ENCODE measurements around the gene CNFN. TPM values are rescaled to one million over a fixed set of nuclear protein-coding genes. Genes with fewer than 3 reads are reported as not detected.

Gene CNFN
- polyA plus RNA-seq, 2 of the 4 experiments (the other 2 are of a cell fraction) = 5.1 to 33.2 TPM

DNA sequence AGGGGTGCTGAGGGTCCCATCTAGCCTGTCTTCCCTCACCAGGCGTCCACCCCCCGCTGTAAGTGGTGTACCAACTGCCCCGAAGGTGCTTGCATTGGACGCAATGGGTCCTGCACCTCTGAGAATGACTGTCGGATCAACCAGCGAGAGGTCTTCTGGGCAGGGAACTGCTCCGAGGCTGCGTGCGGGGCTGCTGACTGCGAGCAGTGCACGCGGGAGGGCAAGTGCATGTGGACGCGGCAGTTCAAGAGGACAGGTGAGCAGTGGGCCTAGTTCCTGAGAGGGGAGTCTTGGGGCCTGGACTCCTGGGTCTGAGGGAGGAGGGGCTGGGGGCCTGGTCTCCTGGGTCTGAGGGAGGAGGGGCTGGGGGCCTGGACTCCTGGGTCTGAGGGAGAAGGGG is 27.8 kb downstream of the CNFN start:
- FAIRE-seq (no peak), ATAC-seq (no peak), DNase-seq (ENCODE audit: low read depth in 1 of 2, low spot score in 1 of 2) (no peak)
- H3K4me2 ChIP-seq = no peak overlapping the region
- H3K27ac ChIP-seq = no peak overlapping the region
- H3K4me1 ChIP-seq = no peaks in the 10 kb centered on the region
- POLR2A ChIA-PET = no interaction called here
- CTCF ChIA-PET = interaction anchor here (1.0 to 2.5 kb wide), 2 partner anchors 22 to 35 kb away, joined by 3 to 9 read pairs; no protein-coding TSS in a partner anchor
- no peak overlapping the region for H3K4me3 ChIP-seq
- TF ChIP-seq FOXS1 (CRISPR knock-in tag; IDR thresholded peaks at IDR 0.05) (no peak), RCOR1 (IDR thresholded peaks at IDR 0.05; ENCODE audit: low read depth, low read length) (no peak), RAD21 (conservative IDR thresholded peaks at IDR 0.05 in 1 of 2, IDR thresholded peaks at IDR 0.05 in 1 of 2) (no peak), HDAC2 (IDR thresholded peaks at IDR 0.05) (no peak)
- TF ChIP-seq, protein P1, sequence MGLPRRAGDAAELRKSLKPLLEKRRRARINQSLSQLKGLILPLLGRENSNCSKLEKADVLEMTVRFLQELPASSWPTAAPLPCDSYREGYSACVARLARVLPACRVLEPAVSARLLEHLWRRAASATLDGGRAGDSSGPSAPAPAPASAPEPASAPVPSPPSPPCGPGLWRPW (IDR thresholded peaks at IDR 0.05) = no peak
- WGBS (ENCODE audit: missing lambda C conversion rate) = 95% methylated on average over 14 of the region's 14 CpGs
- H3K9me3 ChIP-seq = peaks cover 13% of the 10 kb centered on the region

DNA sequence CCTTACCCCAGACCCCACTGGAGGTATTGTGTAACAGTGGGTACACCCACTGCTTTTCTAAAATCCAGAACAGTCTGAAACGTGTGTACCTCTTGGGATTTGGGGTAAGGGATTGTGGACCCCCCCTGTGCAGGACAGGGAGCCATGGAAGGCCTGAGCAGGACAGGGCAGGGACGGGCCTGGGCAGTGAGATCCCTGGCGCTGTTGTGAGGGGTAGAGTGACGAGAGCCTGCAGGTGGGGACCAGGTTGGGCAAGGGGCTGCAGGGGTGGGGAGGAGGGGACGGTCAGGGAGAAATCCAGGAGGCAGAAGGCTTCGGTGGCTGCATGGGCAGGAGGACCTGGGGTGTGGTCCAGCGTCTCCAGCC is 28.6 kb downstream of the CNFN start:
- Histone ChIP-seq H3K27ac (no peak overlapping the region), H3K4me3 (no peak overlapping the region), H3K4me2 (no peak overlapping the region), H3K4me1 (no peaks in the 10 kb centered on the region), H3K9me3 (peaks cover 13% of the 10 kb centered on the region)
- ATAC-seq (peak in 1 of 2 experiments; percentile 8; a peak in 1 of 6 replicates), FAIRE-seq (no peak), DNase-seq (ENCODE audit: low read depth in 1 of 2, low spot score in 1 of 2) (no peak)
- CTCF ChIA-PET = interaction anchor here (0.9 to 2.5 kb wide), 7 partner anchors 12 to 34 kb away, joined by 3 to 9 read pairs (median 5); no protein-coding TSS in a partner anchor
- WGBS (ENCODE audit: missing lambda C conversion rate) = 73% methylated on average over 7 of the region's 7 CpGs
- POLR2A ChIA-PET = no interaction called here
- no peak for TF ChIP-seq TFCP2L1 (CRISPR knock-in tag; IDR thresholded peaks at IDR 0.05)
- TF ChIP-seq FOSL2 (IDR thresholded peaks at IDR 0.05) = no peak
- no peak for TF ChIP-seq FOSL2 (CRISPR knock-in tag; IDR thresholded peaks at IDR 0.05)
- TF ChIP-seq CHD2 (IDR thresholded peaks at IDR 0.05; ENCODE audit: low read length, partially characterized antibody) = no peak
- no peak for TF ChIP-seq SMC3 (IDR thresholded peaks at IDR 0.05)
- TF ChIP-seq, protein P1 (IDR thresholded peaks at IDR 0.05) = no peak
- no peak for TF ChIP-seq HOXB13 (CRISPR knock-in tag; IDR thresholded peaks at IDR 0.05; ENCODE audit: low read depth)
- TF ChIP-seq, protein P2, sequence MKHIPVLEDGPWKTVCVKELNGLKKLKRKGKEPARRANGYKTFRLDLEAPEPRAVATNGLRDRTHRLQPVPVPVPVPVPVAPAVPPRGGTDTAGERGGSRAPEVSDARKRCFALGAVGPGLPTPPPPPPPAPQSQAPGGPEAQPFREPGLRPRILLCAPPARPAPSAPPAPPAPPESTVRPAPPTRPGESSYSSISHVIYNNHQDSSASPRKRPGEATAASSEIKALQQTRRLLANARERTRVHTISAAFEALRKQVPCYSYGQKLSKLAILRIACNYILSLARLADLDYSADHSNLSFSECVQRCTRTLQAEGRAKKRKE (CRISPR knock-in tag; IDR thresholded peaks at IDR 0.05; ENCODE audit: low read depth) = no peak
- TF ChIP-seq, protein P3, sequence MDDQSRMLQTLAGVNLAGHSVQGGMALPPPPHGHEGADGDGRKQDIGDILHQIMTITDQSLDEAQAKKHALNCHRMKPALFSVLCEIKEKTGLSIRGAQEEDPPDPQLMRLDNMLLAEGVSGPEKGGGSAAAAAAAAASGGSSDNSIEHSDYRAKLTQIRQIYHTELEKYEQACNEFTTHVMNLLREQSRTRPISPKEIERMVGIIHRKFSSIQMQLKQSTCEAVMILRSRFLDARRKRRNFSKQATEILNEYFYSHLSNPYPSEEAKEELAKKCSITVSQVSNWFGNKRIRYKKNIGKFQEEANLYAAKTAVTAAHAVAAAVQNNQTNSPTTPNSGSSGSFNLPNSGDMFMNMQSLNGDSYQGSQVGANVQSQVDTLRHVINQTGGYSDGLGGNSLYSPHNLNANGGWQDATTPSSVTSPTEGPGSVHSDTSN (IDR thresholded peaks at IDR 0.05) = no peak
- no peak for TF ChIP-seq RAD21 (conservative IDR thresholded peaks at IDR 0.05 in 1 of 2, IDR thresholded peaks at IDR 0.05 in 1 of 2)
- no peak for TF ChIP-seq ZSCAN20 (CRISPR knock-in tag; IDR thresholded peaks at IDR 0.05)
- no peak for TF ChIP-seq HOXB5 (CRISPR knock-in tag; IDR thresholded peaks at IDR 0.05)
- TF ChIP-seq RCOR1 (IDR thresholded peaks at IDR 0.05; ENCODE audit: low read depth, low read length) = no peak
- no peak for TF ChIP-seq EHF (CRISPR knock-in tag; IDR thresholded peaks at IDR 0.05)
- TF ChIP-seq NFE2L2 (conservative IDR thresholded peaks at IDR 0.05; ENCODE audit: low read length) = no peak
- no peak for TF ChIP-seq MAFK (IDR thresholded peaks at IDR 0.05; ENCODE audit: partially characterized antibody)
- no peak for TF ChIP-seq GATA3 (IDR thresholded peaks at IDR 0.05; ENCODE audit: borderline replicate concordance)
- no peak for TF ChIP-seq SREBF2 (IDR thresholded peaks at IDR 0.05)
- no peak for TF ChIP-seq ZFP36 (IDR thresholded peaks at IDR 0.05; ENCODE audit: borderline replicate concordance, partially characterized antibody)

DNA sequence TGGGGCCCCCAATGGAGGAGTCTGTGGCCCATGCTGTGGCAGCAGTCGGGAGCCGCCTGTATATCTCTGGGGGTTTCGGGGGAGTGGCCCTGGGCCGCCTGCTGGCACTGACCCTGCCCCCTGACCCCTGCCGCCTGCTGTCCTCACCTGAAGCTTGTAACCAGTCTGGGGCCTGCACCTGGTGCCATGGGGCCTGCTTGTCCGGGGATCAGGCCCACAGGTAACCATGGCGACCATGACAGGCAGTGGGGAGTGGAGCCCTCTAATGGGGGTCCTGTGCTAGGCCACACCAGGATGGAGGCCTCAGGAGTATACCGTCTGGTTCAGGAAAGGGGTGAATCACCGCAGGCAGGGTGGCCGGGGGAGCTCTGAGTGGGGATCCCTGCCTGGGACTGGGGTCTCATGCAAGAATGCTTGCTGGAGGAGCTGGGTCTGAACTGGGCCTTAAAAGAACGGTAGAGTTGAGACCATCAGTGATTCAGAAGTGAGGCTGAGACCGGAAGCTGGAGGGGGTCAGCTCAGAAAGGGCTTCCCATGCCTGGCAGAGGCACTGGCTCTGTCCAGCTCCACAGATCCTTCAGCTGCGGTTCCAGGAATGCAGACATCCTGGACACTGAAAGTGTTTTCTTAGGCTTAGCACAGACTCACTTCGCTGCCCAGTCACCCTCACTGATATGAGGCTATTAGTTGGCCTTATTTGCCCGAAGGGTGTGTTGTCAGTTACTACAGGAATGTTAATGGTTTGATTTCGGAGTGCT is 29.1 kb downstream of the CNFN start:
- ATAC-seq (peak; percentile 31 to 41; a peak in 4 of 6 replicates), FAIRE-seq (no peak)
- POLR2A ChIA-PET = interaction anchor here (0.7 kb wide), 1 partner anchor 137 kb away, joined by 4 read pairs; no protein-coding TSS in a partner anchor
- TF ChIP-seq POLR2AphosphoS2 (conservative IDR thresholded peaks at IDR 0.05; ENCODE audit: low read length) (no peak), RNF2 (IDR thresholded peaks at IDR 0.05; ENCODE audit: borderline replicate concordance, low read depth) (no peak), EP300 (IDR thresholded peaks at IDR 0.05) (no peak), KDM5A (IDR thresholded peaks at IDR 0.05) (no peak), CHD4 (IDR thresholded peaks at IDR 0.05; ENCODE audit: borderline replicate concordance) (no peak), NR3C1 (IDR thresholded peaks at IDR 0.05) (no peak), CHD2 (IDR thresholded peaks at IDR 0.05; ENCODE audit: low read length, partially characterized antibody) (no peak), RFX5 (IDR thresholded peaks at IDR 0.05) (no peak)
- TF ChIP-seq, protein P4, sequence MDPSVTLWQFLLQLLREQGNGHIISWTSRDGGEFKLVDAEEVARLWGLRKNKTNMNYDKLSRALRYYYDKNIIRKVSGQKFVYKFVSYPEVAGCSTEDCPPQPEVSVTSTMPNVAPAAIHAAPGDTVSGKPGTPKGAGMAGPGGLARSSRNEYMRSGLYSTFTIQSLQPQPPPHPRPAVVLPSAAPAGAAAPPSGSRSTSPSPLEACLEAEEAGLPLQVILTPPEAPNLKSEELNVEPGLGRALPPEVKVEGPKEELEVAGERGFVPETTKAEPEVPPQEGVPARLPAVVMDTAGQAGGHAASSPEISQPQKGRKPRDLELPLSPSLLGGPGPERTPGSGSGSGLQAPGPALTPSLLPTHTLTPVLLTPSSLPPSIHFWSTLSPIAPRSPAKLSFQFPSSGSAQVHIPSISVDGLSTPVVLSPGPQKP (IDR thresholded peaks at IDR 0.05; ENCODE audit: low read depth, low read length) = no peak
- TF ChIP-seq, protein P5, sequence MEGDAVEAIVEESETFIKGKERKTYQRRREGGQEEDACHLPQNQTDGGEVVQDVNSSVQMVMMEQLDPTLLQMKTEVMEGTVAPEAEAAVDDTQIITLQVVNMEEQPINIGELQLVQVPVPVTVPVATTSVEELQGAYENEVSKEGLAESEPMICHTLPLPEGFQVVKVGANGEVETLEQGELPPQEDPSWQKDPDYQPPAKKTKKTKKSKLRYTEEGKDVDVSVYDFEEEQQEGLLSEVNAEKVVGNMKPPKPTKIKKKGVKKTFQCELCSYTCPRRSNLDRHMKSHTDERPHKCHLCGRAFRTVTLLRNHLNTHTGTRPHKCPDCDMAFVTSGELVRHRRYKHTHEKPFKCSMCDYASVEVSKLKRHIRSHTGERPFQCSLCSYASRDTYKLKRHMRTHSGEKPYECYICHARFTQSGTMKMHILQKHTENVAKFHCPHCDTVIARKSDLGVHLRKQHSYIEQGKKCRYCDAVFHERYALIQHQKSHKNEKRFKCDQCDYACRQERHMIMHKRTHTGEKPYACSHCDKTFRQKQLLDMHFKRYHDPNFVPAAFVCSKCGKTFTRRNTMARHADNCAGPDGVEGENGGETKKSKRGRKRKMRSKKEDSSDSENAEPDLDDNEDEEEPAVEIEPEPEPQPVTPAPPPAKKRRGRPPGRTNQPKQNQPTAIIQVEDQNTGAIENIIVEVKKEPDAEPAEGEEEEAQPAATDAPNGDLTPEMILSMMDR (IDR thresholded peaks at IDR 0.05) = no peak

More for the DNA sequence above, 29.1 kb downstream of the CNFN start:
- Histone ChIP-seq H3K4me3 (no peak overlapping the region), H3K4me2 (no peak overlapping the region), H3K9me3 (peaks cover 13% of the 10 kb centered on the region), H3K27ac (no peak overlapping the region), H3K4me1 (no peaks in the 10 kb centered on the region)
- CTCF ChIA-PET = interaction anchor here (0.6 to 2.5 kb wide), 8 partner anchors 10 to 33 kb away, joined by 3 to 9 read pairs (median 4); no protein-coding TSS in a partner anchor
- DNase-seq (ENCODE audit: low read depth in 1 of 2, low spot score in 1 of 2) = no peak
- 82% methylated on average over 16 of the region's 16 CpGs for WGBS (ENCODE audit: missing lambda C conversion rate)
